H1 (cell line): ENCODE measurements around the gene LMNTD1.

Source experiments
- CBX8 ChIP-seq: fragments of 300-800, 300-1000 bp; sonication (generic); IDR thresholded peaks from 2 replicates; pipeline ENCODE4 v1.7.1; 2016; ENCODE audit warnings: low read depth, low read length, borderline replicate concordance
- CEBPB ChIP-seq: IDR thresholded peaks from 2 replicates; pipeline ENCODE4 v1.6.1; 2012; ENCODE audit warnings: low read depth, low read length
- EZH2 ChIP-seq: fragments of 200-600 bp; sonication (generic); IDR thresholded peaks from 2 replicates; pipeline ENCODE4 v1.7.1; 2012; ENCODE audit warnings: low read depth, mild to moderate bottlenecking, moderate library complexity, low read length, inconsistent platforms; ENCODE audit not compliant: severe bottlenecking
- JUND ChIP-seq: IDR thresholded peaks from 2 replicates; pipeline ENCODE4 v1.6.1; 2011; ENCODE audit warnings: mild to moderate bottlenecking, improper control_type of control experiment, low read length
- PHF8 ChIP-seq: fragments of 200-600 bp; sonication (generic); conservative IDR thresholded peaks from 2 replicates; pipeline ENCODE4 v1.7.1; 2012; ENCODE audit warnings: low read depth, mild to moderate bottlenecking, inconsistent platforms, low read length, moderate library complexity
- POLR2AphosphoS5 ChIP-seq: IDR thresholded peaks from 2 replicates; pipeline ENCODE4 v1.6.1; 2011; ENCODE audit warnings: low read depth, low read length
- RAD21 ChIP-seq, 2 experiments: IDR thresholded peaks in 1 of 2; conservative IDR thresholded peaks in 1 of 2; 2 replicates each; pipeline ENCODE4 v1.6.1; 2011; ENCODE audit warnings: low read depth in 2 of 2, low read length in 2 of 2, improper control_type of control experiment in 1 of 2, inconsistent platforms in 1 of 2, mild to moderate bottlenecking in 1 of 2, moderate library complexity in 1 of 2
- RFX5 ChIP-seq: IDR thresholded peaks from 2 replicates; pipeline ENCODE4 v1.6.1; 2011; ENCODE audit warnings: low read depth, low read length, improper control_type of control experiment, borderline replicate concordance
- SUZ12 ChIP-seq: fragments of 200-600 bp; sonication (generic); IDR thresholded peaks from 2 replicates; pipeline ENCODE4 v1.6.1; 2012; ENCODE audit warnings: mild to moderate bottlenecking, inconsistent platforms, low read length, moderate library complexity, mixed read lengths
- TAF1 ChIP-seq: IDR thresholded peaks from 2 replicates; pipeline ENCODE4 v1.6.1; 2011; ENCODE audit warnings: mild to moderate bottlenecking, low read depth, low read length
- TCF12 ChIP-seq: IDR thresholded peaks from 2 replicates; pipeline ENCODE4 v1.6.1; 2011; ENCODE audit warnings: low read depth, mild to moderate bottlenecking, low read length
- TF ChIP-seq, protein P1 (sequence below), 3 experiments: IDR thresholded peaks; 1 replicate in 2 of 3; 2 replicates in 1 of 3; pipeline versions ENCODE4 v1.5.1 to v1.6.1; 2011; ENCODE audit warnings: low read length in 3 of 3, mild to moderate bottlenecking in 3 of 3, inconsistent platforms in 2 of 3, low read depth in 1 of 3, moderate library complexity in 1 of 3; ENCODE audit not compliant: insufficient read depth in 1 of 3; ENCODE audit errors: control extremely low read depth in 1 of 3

DNA sequence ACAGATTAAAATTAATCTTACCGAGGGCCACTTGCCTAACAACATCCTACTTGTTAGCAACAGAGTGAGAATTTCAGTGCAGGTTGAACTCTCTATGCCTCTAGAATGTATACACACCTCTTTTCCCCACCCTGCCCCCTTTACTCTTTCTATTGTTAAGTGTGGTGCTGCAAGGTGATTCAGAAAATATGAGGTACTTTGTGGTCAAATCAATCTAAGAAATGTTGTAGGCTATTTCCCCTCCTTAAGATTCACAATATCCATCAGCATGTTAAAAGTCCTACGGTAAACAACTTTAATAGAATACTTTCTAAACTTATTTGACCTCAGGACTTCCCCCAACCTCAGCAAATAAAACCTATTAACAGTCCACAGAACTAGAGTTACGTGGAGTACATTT is 106.0 kb downstream of the LMNTD1 start:
- TF ChIP-seq CBX8 (no peak), TCF12 (no peak), JUND (no peak), RFX5 (no peak), PHF8 (no peak), POLR2AphosphoS5 (no peak), CEBPB (no peak), RAD21 (IDR thresholded peaks at IDR 0.05 in 1 of 2, conservative IDR thresholded peaks at IDR 0.05 in 1 of 2; ENCODE audit: low read depth in 2 of 2, low read length in 2 of 2) (no peak), EZH2 (no peak), SUZ12 (no peak), TAF1 (no peak)
- TF ChIP-seq, protein P1, sequence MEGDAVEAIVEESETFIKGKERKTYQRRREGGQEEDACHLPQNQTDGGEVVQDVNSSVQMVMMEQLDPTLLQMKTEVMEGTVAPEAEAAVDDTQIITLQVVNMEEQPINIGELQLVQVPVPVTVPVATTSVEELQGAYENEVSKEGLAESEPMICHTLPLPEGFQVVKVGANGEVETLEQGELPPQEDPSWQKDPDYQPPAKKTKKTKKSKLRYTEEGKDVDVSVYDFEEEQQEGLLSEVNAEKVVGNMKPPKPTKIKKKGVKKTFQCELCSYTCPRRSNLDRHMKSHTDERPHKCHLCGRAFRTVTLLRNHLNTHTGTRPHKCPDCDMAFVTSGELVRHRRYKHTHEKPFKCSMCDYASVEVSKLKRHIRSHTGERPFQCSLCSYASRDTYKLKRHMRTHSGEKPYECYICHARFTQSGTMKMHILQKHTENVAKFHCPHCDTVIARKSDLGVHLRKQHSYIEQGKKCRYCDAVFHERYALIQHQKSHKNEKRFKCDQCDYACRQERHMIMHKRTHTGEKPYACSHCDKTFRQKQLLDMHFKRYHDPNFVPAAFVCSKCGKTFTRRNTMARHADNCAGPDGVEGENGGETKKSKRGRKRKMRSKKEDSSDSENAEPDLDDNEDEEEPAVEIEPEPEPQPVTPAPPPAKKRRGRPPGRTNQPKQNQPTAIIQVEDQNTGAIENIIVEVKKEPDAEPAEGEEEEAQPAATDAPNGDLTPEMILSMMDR (IDR thresholded peaks at IDR 0.05; ENCODE audit: control extremely low read depth in 1 of 3, insufficient read depth in 1 of 3, low read depth in 1 of 3, low read length in 3 of 3), result no peak
